Heart left ventricle (tissue), 13 donors: ENCODE measurements around the gene HSH2D.

Experiments used
- CTCF ChIP-seq, 12 donors: fragments of 200-600 bp; sonication (generic) in 4 of 12; IDR thresholded peaks; one replicate each; pipeline versions ENCODE4 v1.5.0 to v1.8.0; 2018 to 2022; ENCODE audit warnings: antibody characterized with exemption in 12 of 12, mild to moderate bottlenecking in 5 of 12
- POLR2A ChIP-seq, 2 donors: fragments of 450-650 bp; IDR thresholded peaks; one replicate each; pipeline ENCODE4 v1.6.1; 2017; ENCODE audit warnings: antibody characterized with exemption in 2 of 2, mild to moderate bottlenecking in 2 of 2, moderate library complexity in 2 of 2
- donor health status: ischemic (EF 13 %, LVEDD 7.1; RV severe dilation, severe dysfunction).
- donor health status: DM: no; HTN: yes; CAD: no.
- donor health status: DM: no; HTN: no; CAD: no.
- donor health status: ischemic (EF 25% LVEDD 6.9; RV normal size, moderate dysfunction).
- donor health status: ischemic (EF 25% LVEDD 5.7; RV mildly dilated, moderate dysfunction).
- donor health status: ischemic (EF 35%, LVEDD 5.7; RV mildly dilated, moderate dysfunction).
- donor health status: nonischemic (EF 11% LVEDD 7.7; RV severe dilation, severe dysfunction).
- donor health status: DM: yes; HTN: yes; CAD: no.
- donor health status: PGD.
- donor health status: ischemic (EF 29% LVEDD 5.4; RV normal size, mild dysfunction).
- donor health status: nonischemic (EF 23%, LVEDD 6.1; RV moderate dilation, normal function).

- TF ChIP-seq POLR2A (IDR thresholded peaks at IDR 0.05) (no peak), CTCF (IDR thresholded peaks at IDR 0.05) (no peak)
Observed at GRCh38 chr19:16117594-16118033, 25.9 kb upstream of the HSH2D start.
